GM19397 (cell line): Measurements from ENCODE around the gene UPF1.

ENCODE experiments used
- ATAC-seq: cut with Tn5 transposase; IDR thresholded peaks from one replicate; pipeline ENCODE4 v1.9.1; 2021; ENCODE audit warnings: mild to moderate bottlenecking, moderate library complexity; ENCODE audit not compliant: unreplicated experiment

Gene UPF1

GRCh38 chr19:18853755-18854427 is 22.1 kb downstream of the UPF1 start:
- ATAC-seq, result no peak

DNA sequence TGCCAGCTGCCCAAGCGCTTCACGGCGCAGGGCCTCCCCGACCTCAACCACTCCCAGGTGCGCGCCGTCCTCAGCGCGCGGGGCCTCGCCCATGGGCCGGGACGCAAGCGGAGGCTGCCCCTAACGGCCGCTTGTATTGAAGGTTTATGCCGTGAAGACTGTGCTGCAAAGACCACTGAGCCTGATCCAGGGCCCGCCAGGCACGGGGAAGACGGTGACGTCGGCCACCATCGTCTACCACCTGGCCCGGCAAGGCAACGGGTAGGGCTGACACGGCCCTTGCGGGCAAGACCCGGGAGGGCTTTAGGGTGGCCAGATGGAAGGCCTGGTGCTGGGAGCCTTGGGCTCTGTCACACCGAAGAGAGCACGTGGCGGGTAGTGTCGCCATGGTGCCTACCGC is 23.2 kb downstream of the UPF1 start:
- ATAC-seq, result no peak

DNA sequence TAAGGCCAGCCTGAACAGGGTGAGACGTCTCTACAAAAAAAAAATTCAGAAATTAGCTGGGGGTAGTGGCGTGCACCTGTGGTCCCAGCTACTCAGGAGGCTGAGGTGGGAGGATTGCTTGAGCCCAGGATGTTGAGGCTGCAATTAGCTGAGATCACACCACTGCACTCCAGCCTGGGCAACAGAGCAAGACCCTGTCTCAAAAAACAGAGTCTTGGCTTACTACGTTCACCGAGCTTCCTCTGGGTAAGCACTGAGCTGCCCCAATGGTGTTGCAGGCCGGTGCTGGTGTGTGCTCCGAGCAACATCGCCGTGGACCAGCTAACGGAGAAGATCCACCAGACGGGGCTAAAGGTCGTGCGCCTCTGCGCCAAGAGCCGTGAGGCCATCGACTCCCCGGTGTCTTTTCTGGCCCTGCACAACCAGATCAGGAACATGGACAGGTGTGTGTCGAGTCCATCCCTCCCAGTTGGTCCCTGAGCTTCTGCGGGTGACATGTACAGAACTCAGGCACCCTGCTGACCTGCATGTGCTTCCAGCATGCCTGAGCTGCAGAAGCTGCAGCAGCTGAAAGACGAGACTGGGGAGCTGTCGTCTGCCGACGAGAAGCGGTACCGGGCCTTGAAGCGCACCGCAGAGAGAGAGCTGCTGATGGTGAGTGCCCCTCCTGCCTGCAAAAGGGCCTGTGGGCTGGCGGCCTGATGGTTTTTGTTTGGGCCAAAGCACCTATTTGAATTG is 24.1 kb downstream of the UPF1 start:
- ATAC-seq, result no peak

DNA sequence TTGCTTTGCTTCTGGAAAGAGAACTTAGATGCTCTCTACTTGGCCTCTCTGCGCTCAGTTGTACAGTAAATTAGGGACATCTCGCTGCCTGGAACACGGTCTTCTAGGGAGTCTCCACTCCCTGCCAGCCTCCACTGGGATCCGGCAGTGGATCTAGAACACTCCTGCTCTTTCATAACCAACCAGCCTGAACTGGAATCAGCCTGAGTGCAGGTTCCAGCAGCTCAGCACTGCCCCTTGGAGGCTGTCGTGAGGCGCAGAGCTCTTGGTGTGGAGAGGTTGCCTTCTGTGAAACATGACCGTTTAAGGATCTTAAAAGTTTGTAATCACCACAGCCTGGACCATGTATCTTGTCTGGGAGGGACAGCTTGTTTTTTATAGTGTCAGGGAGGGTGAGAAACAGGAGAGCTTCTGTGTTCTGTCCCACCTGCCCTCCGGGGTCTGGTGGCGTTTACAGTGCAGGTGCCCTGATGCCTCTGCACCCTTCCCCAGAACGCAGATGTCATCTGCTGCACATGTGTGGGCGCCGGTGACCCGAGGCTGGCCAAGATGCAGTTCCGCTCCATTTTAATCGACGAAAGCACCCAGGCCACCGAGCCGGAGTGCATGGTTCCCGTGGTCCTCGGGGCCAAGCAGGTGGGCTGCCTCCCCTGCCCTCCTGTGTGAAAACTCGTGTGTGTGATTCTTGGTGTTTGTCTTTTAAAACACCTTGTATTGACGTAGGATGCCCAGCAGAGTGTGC is 24.8 kb downstream of the UPF1 start:
- ATAC-seq, result no peak

DNA sequence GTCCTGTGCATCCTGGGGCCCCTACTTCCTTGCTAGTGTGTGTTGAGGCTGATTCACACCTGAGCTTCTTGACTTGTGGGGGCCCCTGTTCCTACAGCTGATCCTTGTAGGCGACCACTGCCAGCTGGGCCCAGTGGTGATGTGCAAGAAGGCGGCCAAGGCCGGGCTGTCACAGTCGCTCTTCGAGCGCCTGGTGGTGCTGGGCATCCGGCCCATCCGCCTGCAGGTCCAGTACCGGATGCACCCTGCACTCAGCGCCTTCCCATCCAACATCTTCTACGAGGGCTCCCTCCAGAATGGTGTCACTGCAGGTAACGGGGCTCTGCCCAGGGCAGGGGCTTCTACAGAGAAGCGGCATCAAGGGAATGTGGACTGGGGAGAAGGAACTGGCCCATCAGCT is 25.5 kb downstream of the UPF1 start:
- ATAC-seq, result no peak

DNA sequence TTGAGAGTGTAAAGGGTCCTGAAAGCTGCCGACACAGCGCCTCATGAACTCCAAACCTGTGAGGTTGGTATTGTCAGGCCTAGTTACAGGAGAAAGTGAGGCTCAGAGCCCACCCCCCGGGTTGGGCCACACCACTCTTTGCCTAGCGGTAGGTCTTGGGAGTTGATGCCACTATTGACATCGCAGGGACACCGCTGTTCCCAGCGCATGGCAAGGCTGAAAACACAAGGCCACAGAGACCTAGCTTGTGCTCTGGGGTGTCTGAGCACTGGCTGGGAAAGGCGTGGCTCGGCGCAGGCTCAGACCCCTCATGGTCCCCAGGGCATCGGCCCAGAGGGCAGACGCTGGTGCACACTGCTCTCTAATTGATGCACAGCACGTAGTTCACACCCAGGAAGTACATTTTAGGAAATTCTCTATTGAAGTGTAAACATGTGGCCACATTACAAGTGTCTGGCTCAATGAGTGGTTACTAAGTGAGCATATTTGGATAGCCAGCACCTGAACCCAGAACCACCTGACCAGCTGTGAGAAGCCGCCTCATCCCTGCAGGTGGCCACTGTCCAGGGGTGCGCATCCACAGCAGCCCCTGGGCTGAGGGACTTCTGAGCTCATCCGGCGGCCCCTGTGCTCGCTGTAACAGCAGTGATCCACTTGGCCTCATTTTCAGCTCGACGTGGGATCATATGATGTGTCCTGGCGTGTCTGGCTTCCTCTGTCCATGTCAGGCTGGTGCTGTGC is 27.3 kb downstream of the UPF1 start:
- ATAC-seq, result no peak

- ATAC-seq, result no peak
These were observed 28.0 kb downstream of the UPF1 start for GRCh38 chr19:18859676-18860301.

DNA sequence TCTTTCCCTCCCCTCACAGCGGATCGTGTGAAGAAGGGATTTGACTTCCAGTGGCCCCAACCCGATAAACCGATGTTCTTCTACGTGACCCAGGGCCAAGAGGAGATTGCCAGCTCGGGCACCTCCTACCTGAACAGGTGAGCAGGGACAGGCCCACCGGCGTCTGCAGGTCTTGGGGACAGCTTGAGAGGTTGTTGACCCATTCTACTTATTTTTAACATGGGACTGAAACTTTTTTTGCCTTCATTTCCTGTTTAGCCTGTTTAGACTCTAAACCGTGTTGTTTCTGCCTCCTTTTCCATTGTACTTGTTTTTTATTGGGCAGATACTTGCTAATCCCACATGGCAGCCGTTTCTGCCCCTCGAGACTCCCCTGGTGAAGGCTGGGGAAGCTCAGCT is 28.5 kb downstream of the UPF1 start:
- ATAC-seq, result no peak

DNA sequence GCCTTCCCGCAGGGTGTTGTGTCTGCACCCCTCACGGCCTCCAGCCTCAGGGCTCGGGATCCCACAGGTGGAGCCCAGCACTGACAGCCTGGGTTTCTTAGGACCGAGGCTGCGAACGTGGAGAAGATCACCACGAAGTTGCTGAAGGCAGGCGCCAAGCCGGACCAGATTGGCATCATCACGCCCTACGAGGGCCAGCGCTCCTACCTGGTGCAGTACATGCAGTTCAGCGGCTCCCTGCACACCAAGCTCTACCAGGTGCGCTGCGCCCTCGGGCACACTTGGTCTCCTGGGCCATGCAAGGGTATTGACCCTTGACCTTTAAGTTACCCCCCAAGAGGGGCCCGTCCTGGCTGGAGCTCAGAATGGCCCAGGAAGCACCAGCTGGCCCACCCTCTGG is 29.0 kb downstream of the UPF1 start:
- no peak for ATAC-seq

DNA sequence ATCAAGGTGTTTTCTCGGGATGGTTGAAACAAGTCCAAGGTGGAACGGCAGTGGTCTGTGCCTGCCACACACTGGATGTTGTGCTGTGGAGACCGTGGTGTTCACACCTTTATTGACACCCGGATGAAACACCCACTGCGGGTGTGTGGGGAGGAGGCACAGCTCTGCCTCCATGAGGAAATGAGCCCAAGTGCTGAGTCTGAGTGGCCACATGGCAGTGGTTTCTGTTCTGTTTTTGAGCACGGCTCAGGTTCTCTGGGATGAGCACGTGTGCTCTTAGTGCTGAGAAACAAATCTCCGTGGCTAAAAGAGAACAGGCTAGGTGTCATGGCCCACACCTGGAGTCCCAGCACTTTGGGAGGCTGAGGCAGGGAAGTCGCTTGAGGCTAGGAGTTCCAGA is 29.5 kb downstream of the UPF1 start:
- ATAC-seq, result no peak

DNA sequence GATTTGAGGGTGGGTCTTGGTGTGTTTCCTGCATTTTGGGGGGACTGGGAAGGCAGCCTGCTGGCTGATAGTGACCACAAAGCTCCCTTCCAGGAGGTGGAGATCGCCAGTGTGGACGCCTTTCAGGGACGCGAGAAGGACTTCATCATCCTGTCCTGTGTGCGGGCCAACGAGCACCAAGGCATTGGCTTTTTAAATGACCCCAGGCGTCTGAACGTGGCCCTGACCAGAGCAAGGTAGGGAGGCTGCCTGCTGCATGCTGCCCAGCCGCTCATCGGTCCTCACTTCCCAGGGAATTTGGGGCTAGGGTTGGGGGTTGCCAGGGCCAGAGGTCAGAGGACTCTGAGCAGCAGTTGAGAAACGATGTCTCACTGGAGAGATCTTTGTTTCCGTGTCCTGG is 30.2 kb downstream of the UPF1 start:
- ATAC-seq, result no peak

DNA sequence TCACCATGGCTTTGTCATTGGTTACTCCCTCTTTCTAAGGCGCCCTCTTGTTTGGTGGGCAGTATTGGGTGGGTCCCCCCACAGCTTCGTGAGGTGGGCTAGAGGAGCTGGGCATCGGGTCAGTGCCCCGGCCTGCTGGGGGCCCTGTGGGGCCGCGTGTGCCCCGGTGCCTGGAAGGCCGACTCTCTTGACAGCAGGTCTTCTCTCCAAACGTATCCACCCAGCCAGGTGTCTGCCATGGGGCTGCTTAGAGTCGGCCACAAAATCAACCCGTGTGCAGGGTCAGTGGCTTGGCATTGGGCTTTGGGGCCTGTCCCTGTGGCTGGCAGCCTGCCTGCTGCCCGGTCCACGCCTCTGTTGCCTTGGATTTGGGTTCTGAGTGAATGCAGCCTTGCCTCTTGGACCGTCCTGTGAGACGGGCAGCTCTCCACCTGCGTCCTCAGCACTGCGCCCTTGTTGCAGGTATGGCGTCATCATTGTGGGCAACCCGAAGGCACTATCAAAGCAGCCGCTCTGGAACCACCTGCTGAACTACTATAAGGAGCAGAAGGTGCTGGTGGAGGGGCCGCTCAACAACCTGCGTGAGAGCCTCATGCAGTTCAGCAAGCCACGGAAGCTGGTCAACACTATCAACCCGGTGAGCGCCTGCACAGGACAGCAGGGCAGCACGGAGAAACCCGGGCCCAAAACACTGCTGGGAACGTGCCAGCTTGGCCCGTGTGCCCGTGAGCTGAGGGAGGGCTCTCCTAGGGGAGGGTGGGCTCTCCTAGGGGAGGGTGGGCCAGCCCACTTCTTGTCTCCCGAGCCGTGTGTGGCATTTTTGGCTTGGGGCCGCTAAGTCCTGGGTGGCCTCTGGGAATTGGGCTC is 31.4 kb downstream of the UPF1 start:
- ATAC-seq, result no peak

DNA sequence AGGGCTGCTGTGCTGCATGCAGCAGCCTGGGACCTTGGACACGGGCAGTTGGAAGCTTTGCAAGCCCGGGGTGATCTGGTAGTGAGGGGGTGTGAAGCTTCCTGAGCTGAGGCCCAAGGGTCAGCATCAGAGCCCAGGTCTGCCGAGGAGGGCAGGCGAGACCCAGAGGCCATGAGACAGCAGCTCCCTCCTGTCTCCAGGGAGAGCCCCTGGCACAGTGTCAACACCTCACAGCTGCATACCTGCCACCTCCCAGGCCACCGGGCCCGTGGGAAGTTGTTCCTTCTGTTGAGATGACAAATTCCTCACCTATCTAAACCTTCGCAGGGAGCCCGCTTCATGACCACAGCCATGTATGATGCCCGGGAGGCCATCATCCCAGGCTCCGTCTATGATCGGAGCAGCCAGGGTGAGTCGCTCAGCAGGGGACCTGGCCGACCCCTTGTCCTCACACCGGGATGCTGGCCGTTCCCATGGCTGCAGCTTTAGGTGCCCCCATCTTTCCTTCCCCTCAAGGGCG is 32.1 kb downstream of the UPF1 start:
- ATAC-seq, result no peak

DNA sequence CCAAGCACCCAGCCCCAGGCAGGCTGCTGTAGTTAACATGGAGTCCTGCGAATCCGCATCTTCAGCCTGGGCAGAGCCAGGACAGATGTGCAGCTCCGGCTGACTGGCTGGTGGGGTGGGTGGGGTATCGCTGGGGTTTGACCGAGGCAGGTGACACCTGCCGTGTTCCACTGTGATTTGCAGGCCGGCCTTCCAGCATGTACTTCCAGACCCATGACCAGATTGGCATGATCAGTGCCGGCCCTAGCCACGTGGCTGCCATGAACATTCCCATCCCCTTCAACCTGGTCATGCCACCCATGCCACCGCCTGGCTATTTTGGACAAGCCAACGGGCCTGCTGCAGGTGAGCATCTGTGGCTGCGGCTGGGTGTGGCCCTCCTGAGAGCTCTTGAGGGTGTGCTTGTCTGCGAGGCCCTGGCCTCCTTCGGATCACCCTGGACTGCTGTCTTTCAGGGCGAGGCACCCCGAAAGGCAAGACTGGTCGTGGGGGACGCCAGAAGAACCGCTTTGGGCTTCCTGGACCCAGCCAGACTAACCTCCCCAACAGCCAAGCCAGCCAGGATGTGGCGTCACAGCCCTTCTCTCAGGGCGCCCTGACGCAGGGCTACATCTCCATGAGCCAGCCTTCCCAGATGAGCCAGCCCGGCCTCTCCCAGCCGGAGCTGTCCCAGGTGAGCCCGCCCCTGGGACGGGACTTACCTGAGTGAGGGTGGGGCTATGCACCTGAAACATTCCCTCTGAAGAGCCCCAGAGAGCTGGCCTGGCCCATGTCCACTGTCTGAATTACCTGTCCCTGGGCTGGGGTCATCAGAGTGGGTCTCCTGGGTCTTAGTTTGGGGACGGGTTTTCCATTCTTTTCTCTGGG is 33.6 kb downstream of the UPF1 start:
- no peak for ATAC-seq

- ATAC-seq, result no peak
These were observed 34.4 kb downstream of the UPF1 start for GRCh38 chr19:18865973-18866799.

DNA sequence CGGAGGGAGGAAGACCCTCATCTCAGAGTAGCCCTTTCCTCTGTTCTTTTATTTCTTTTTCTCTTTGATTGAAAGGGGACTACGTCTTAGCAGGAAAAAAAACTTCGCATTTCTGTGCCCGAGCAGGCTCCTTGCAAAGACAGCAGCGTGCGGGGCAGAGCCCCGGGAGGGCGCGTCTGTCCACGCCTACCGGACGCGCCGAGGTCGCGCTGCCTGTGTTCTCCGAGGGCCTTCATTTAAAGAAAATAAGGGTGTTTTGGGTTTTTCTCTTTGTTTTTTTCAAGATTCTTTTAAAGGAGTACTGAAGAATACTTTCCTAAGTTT is 35.0 kb downstream of the UPF1 start:
- ATAC-seq, result no peak

- no peak for ATAC-seq
These were observed 35.4 kb downstream of the UPF1 start for GRCh38 chr19:18867199-18867598.

DNA sequence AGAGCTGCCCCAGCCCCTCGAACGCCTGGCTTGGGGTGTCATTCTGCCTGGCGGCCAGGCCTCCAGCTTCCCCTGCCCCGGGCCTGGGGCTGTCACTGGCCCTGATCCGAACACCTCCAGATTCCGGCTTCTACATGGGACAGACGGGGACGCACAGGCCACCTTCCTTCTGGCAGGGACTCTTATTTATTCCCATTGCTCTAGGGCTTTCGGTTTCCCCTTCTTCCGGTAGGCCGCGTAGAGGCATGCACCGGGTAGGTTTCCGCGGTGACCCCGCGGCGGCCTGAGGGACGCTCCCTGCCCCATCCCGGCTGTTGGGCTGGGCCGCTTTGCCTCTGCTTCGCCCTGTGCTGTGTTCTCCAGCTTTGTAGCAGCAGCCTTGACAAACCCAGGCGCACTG is 36.0 kb downstream of the UPF1 start:
- ATAC-seq, result no peak
